Measurements from ENCODE around the gene NTN3. TPM values are rescaled to one million over a fixed set of nuclear protein-coding genes. Genes with fewer than 3 reads are reported as not detected.
A peak's percentile ranks its signal among the peaks of the same experiment; 100 is the strongest.

NTN3 gene
- total and polyA plus RNA-seq, 7 experiments from 2014 or later: not detected

- peaks cover 4 to 14% (median 5%) of the 10 kb centered on the region in 7 donors for H3K4me1 Mint-ChIP-seq
- DNase-seq: no peak
- H3K36me3 Mint-ChIP-seq: peaks cover 0 to 4% (median 0%) of the 10 kb centered on the region in 5 donors
- H3K27me3 Mint-ChIP-seq: peaks cover 0 to 10% (median 0%) of the 10 kb centered on the region in 5 donors
- H3K36me3 ChIP-seq (ENCODE audit: control insufficient read depth in 2 of 3, insufficient read depth in 3 of 3, low read length in 3 of 3): peaks cover 0 to 1% (median 0%) of the 10 kb centered on the region in 3 experiments
- ChIA-PET CTCF (no interaction called here), POLR2A (no interaction called here)
- no peak overlapping the region for H3K4me3 Mint-ChIP-seq
- ATAC-seq: no peak
- H3K9me3 ChIP-seq (ENCODE audit: control insufficient read depth in 2 of 3, low read length in 3 of 3): no peaks in the 10 kb centered on the region
- H3K9me3 Mint-ChIP-seq: no peaks in the 10 kb centered on the region
- H3K27ac ChIP-seq (ENCODE audit: low read depth, low read length): no peak overlapping the region
- peaks cover 5 to 8% of the 10 kb centered on the region in 2 donors for H3K4me1 ChIP-seq (ENCODE audit: control insufficient read depth in 2 of 2, insufficient read depth in 2 of 2, low read length in 2 of 2)
- intact Hi-C loops (cut with micrococcal nuclease): no loop called here
- no peak overlapping the region for H3K27ac Mint-ChIP-seq
- no peaks in the 10 kb centered on the region for H3K27me3 ChIP-seq (ENCODE audit: control insufficient read depth in 2 of 2, insufficient read depth in 2 of 2, low read length in 2 of 2)
- H3K4me3 ChIP-seq (ENCODE audit: low read length): no peak overlapping the region
Measured at GRCh38 chr16:2462031-2462866, 8.8 kb upstream of the NTN3 start.

- H3K27me3 ChIP-seq (ENCODE audit: control insufficient read depth in 2 of 2, insufficient read depth in 2 of 2, low read length in 2 of 2): peaks cover 0 to 7% of the 10 kb centered on the region in 2 donors
- intact Hi-C loops (cut with micrococcal nuclease): no loop called here
- Mint-ChIP-seq H3K4me1 (peaks cover 4 to 10% (median 8%) of the 10 kb centered on the region in 7 donors), H3K9me3 (no peaks in the 10 kb centered on the region), H3K27ac (no peak overlapping the region), H3K36me3 (peaks cover 0 to 2% (median 0%) of the 10 kb centered on the region in 5 donors), H3K27me3 (peaks cover 0 to 24% (median 0%) of the 10 kb centered on the region in 5 donors), H3K4me3 (no peak overlapping the region)
- peaks cover 3 to 5% of the 10 kb centered on the region in 2 donors for H3K4me1 ChIP-seq (ENCODE audit: control insufficient read depth in 2 of 2, insufficient read depth in 2 of 2, low read length in 2 of 2)
- ChIA-PET POLR2A (no interaction called here), CTCF (no interaction called here)
- DNase-seq (no peak), ATAC-seq (no peak)
- H3K9me3 ChIP-seq (ENCODE audit: control insufficient read depth in 2 of 3, low read length in 3 of 3): no peaks in the 10 kb centered on the region
- H3K4me3 ChIP-seq (ENCODE audit: low read length): no peak overlapping the region
- no peak overlapping the region for H3K27ac ChIP-seq (ENCODE audit: low read depth, low read length)
- H3K36me3 ChIP-seq (ENCODE audit: control insufficient read depth in 2 of 3, insufficient read depth in 3 of 3, low read length in 3 of 3): no peaks in the 10 kb centered on the region
Measured at GRCh38 chr16:2464333-2464732, 6.8 kb upstream of the NTN3 start.

DNA sequence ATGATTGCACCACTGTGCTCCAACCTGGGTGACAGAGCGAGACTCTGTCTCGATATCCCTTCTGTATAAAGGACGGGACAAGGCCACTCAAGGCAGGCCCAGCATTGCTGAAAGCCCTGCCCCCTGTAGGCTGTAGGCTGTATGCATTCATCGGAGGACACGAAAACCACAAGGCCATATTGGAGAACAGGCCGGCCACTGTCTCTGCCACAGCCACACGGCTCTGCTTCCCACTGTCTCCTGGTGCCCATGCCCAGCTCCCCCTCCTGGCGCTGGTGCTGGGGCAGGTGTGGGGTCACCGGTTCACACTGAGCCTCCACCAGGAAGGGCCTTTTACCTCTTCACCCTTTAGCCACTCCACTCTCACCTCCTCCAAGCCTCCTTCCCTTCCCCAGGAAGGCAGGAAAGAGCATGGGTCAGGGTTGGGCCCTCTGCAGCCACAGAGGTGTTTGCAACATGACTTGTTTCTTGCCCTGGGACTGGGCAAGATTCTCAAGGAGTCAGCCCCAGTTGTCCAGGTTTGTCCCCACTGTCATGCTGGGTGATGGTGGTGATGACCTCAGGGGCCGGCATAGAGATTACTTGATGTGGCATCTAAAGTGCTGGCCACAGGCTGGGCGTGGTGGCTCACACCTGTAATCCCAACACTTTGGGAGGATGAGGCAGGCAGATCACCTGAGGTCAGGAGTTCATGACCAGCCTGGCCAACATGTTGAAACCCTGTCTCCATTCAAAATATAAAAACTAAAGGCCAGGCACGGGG, 5.3 kb upstream of the NTN3 start:
- intact Hi-C loops (cut with micrococcal nuclease): no loop called here
- H3K27me3 Mint-ChIP-seq: peaks cover 12 to 39% (median 12%) of the 10 kb centered on the region in 5 donors
- Histone ChIP-seq H3K4me3 (ENCODE audit: low read length) (no peak overlapping the region), H3K27me3 (ENCODE audit: control insufficient read depth in 2 of 2, insufficient read depth in 2 of 2, low read length in 2 of 2) (peaks cover 0 to 15% of the 10 kb centered on the region in 2 donors), H3K27ac (ENCODE audit: low read depth, low read length) (no peak overlapping the region), H3K4me1 (ENCODE audit: control insufficient read depth in 2 of 2, insufficient read depth in 2 of 2, low read length in 2 of 2) (no peaks in the 10 kb centered on the region), H3K9me3 (ENCODE audit: control insufficient read depth in 2 of 3, low read length in 3 of 3) (no peaks in the 10 kb centered on the region), H3K36me3 (ENCODE audit: control insufficient read depth in 2 of 3, insufficient read depth in 3 of 3, low read length in 3 of 3) (no peaks in the 10 kb centered on the region)
- ChIA-PET CTCF (no interaction called here), POLR2A (no interaction called here)
- DNase-seq: no peak
- H3K9me3 Mint-ChIP-seq: no peaks in the 10 kb centered on the region
- H3K4me3 Mint-ChIP-seq: peak overlapping the region in 1 of 10 donors; percentile 16
- no peak overlapping the region for H3K27ac Mint-ChIP-seq
- ATAC-seq: no peak
- H3K4me1 Mint-ChIP-seq: peaks cover 0 to 13% (median 3%) of the 10 kb centered on the region in 7 donors
- H3K36me3 Mint-ChIP-seq: no peaks in the 10 kb centered on the region

DNA sequence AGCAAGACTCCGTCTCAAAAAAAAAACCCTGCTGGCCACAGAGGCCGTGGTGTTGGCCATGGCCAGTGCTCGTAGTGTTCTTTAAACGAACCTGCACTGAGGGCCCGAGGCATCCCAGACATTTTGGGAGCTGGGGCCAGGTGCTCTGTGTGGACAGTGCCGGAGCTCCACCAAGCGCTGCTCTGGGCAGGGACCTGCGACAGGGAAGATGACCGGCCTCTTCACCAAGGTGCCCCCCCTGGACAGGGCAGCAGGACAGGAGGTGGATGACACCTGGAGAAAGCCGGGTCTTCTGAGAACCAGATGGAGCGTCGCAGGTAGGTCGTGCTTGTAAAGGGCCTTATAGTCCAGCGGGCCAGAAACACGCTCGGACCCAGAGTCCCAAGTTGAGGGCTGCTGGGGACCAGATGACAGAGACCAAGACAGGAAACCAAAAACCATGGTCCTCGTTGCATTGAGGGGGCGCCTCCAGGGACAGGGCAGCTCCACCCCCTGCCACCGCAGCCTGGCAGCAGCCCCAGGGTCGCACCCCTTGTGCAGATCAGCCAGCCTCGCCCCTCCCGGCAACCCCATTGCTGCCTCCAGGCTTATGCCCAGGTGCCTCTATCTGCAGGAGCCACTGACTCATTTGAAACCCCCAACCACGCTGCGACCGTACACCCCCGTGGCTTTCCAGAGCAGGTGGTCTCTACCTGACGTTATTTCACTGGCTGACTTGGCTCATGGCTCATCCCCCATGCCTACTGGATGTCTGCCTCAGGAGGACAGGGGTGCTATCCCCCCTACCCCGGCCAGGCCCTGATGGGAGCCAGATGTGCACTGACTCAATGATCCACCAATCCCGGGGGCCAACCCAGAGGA, 4.2 kb upstream of the NTN3 start:
- Histone ChIP-seq H3K4me3 (ENCODE audit: low read length) (no peak overlapping the region), H3K4me1 (ENCODE audit: control insufficient read depth in 2 of 2, insufficient read depth in 2 of 2, low read length in 2 of 2) (no peaks in the 10 kb centered on the region), H3K27me3 (ENCODE audit: control insufficient read depth in 2 of 2, insufficient read depth in 2 of 2, low read length in 2 of 2) (peaks cover 0 to 16% of the 10 kb centered on the region in 2 donors), H3K27ac (ENCODE audit: low read depth, low read length) (no peak overlapping the region), H3K36me3 (ENCODE audit: control insufficient read depth in 2 of 3, insufficient read depth in 3 of 3, low read length in 3 of 3) (no peaks in the 10 kb centered on the region), H3K9me3 (ENCODE audit: control insufficient read depth in 2 of 3, low read length in 3 of 3) (no peaks in the 10 kb centered on the region)
- no peak for ATAC-seq
- H3K9me3 Mint-ChIP-seq: no peaks in the 10 kb centered on the region
- peak overlapping the region in 1 of 10 donors; percentile 40 for H3K4me3 Mint-ChIP-seq
- peaks cover 0 to 13% (median 3%) of the 10 kb centered on the region in 7 donors for H3K4me1 Mint-ChIP-seq
- intact Hi-C loops (cut with micrococcal nuclease): no loop called here
- ChIA-PET POLR2A (interaction anchor here (0.5 kb wide), 1 partner anchor 524 kb away, joined by 3 read pairs; the partner anchor contains the start of gene MSRB1), CTCF (no interaction called here)
- DNase-seq: no peak
- H3K36me3 Mint-ChIP-seq: no peaks in the 10 kb centered on the region
- peaks cover 12 to 40% (median 12%) of the 10 kb centered on the region in 5 donors for H3K27me3 Mint-ChIP-seq
- H3K27ac Mint-ChIP-seq: no peak overlapping the region

DNA sequence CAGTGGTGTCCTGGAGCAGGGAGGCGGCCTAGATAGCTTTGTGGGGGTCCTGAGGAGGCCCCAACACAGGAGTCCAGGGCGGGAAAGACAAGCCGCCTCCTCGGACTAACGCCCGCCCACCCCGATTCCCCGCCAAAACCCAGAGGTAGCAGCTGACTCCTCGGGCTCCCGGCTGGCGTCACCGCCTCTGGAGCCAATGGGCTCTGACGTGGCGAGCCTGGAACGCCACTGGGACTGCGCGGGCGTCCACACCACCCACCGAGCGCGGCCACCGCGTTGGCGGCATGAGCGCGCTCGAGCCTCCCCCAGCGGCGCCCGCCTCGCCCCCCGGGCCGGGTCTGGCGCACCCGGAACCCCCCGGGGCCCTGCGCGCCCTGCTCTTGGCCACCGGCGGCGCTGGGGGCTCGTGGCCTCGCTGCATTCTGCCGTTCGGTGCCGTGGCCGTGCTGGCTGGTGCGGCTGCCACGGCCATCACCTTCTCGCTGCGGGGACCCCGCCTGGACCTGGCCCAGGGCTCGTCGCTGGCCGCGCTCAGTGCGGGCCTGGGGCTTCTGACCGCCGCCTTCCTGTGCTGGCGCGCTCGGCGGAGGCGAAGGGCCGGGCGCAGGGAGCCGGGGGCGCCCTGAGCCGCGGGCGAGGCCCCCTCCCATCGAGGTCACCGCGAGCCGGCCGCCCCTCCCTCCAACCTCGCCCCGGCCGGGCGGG, 3.4 kb upstream of the NTN3 start:
- intact Hi-C loops (cut with micrococcal nuclease): no loop called here

More for the DNA sequence above, 3.4 kb upstream of the NTN3 start:
- Mint-ChIP-seq H3K36me3 (no peaks in the 10 kb centered on the region), H3K4me1 (peaks cover 0 to 13% (median 3%) of the 10 kb centered on the region in 7 donors), H3K4me3 (peak overlapping the region in 1 of 10 donors; percentile 70), H3K27me3 (peaks cover 12 to 43% (median 12%) of the 10 kb centered on the region in 5 donors), H3K9me3 (no peaks in the 10 kb centered on the region), H3K27ac (no peak overlapping the region)
- Histone ChIP-seq H3K4me1 (ENCODE audit: control insufficient read depth in 2 of 2, insufficient read depth in 2 of 2, low read length in 2 of 2) (peaks cover 0 to 4% of the 10 kb centered on the region in 2 donors), H3K27ac (ENCODE audit: low read depth, low read length) (no peak overlapping the region), H3K36me3 (ENCODE audit: control insufficient read depth in 2 of 3, insufficient read depth in 3 of 3, low read length in 3 of 3) (no peaks in the 10 kb centered on the region), H3K4me3 (ENCODE audit: low read length) (no peak overlapping the region), H3K9me3 (ENCODE audit: control insufficient read depth in 2 of 3, low read length in 3 of 3) (no peaks in the 10 kb centered on the region), H3K27me3 (ENCODE audit: control insufficient read depth in 2 of 2, insufficient read depth in 2 of 2, low read length in 2 of 2) (peaks cover 2 to 19% of the 10 kb centered on the region in 2 donors)
- POLR2A ChIA-PET: interaction anchor here (0.5 to 1.0 kb wide), 2 partner anchors 11 to 525 kb away, joined by 3 read pairs; partner anchors contain the start of gene MSRB1
- peak; percentile 25 for ATAC-seq
- CTCF ChIA-PET: no interaction called here
- DNase-seq: peak in 1 of 9 donors; percentile 48

All from naive thymus-derived CD4-positive, alpha-beta T cell (primary cell).